ENCODE measurements around the gene CCDC102A.

DNA sequence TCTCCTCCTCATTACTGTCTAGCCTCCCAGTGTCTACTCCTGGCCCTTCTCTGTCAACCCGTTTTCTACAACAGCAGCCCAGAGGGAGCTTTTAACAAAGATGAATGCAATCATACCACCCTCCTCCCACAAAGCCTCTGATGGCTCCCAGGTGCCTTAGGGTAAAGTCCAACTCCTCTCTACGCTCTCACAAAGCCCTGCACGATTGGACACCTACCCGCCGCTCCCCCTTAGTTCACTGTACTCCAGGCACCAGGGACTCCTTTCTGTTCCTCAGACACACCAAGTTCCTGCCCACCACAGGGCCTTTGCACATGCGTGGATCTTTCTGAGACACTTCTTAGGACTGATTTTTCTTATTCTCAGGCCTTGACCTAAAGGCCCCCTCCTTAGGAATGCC, 17.4 kb downstream of the CCDC102A start:
- TF ChIP-seq RAD21 (IDR thresholded peaks at IDR 0.05; ENCODE audit: low read depth) (no peak), FOSL1 (IDR thresholded peaks at IDR 0.05; ENCODE audit: low read depth) (no peak)
- TF ChIP-seq, protein P1, sequence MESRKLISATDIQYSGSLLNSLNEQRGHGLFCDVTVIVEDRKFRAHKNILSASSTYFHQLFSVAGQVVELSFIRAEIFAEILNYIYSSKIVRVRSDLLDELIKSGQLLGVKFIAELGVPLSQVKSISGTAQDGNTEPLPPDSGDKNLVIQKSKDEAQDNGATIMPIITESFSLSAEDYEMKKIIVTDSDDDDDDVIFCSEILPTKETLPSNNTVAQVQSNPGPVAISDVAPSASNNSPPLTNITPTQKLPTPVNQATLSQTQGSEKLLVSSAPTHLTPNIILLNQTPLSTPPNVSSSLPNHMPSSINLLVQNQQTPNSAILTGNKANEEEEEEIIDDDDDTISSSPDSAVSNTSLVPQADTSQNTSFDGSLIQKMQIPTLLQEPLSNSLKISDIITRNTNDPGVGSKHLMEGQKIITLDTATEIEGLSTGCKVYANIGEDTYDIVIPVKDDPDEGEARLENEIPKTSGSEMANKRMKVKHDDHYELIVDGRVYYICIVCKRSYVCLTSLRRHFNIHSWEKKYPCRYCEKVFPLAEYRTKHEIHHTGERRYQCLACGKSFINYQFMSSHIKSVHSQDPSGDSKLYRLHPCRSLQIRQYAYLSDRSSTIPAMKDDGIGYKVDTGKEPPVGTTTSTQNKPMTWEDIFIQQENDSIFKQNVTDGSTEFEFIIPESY (IDR thresholded peaks at IDR 0.05; ENCODE audit: extremely low read depth, insufficient replicate concordance, low read length): no peak

Data from HCT116 (cell line).